Measurements from ENCODE around the gene DUS1L. TPM values are rescaled to one million over a fixed set of nuclear protein-coding genes. Genes with fewer than 3 reads are reported as not detected.

The DUS1L gene
- total and polyA plus RNA-seq, 7 donors: 72.6 to 170 (median 117) TPM

DNA sequence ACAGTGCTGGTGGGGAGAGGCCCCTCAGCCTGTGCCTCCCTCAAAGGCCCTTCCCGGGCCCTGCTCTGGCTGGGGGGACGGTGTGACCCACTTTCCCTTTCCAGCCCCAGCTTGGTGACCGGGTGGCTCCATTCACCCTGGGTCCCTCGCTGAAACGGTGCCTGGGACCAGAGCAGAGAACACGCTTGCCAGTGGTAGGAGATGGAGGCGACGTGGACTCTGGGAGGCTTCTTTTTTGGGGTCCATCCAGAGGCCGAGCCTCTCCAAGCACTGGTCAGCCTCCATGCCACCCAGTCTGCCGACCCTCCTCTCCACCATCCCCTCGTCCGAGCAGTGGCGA, 50.7 kb downstream of the DUS1L start:
- intact Hi-C loops (cut with DNase I): loop anchor here in 1 of 2 donors (5.0 kb wide), 1 partner anchor 38 kb away; the partner anchor contains the start of gene ASPSCR1
- DNase-seq (no peak), ATAC-seq (no peak)
- Histone ChIP-seq H3K9me3 (no peaks in the 10 kb centered on the region), H3K36me3 (ENCODE audit: insufficient read depth in 1 of 2, low read depth in 1 of 2) (peaks cover 0 to 32% of the 10 kb centered on the region in 2 donors), H3K4me1 (peaks cover 23% of the 10 kb centered on the region), H3K27me3 (ENCODE audit: insufficient read depth in 3 of 3, low read length in 2 of 3) (no peaks in the 10 kb centered on the region), H3K4me3 (no peak overlapping the region), H3K27ac (no peak overlapping the region)
- TF ChIP-seq, protein P1, sequence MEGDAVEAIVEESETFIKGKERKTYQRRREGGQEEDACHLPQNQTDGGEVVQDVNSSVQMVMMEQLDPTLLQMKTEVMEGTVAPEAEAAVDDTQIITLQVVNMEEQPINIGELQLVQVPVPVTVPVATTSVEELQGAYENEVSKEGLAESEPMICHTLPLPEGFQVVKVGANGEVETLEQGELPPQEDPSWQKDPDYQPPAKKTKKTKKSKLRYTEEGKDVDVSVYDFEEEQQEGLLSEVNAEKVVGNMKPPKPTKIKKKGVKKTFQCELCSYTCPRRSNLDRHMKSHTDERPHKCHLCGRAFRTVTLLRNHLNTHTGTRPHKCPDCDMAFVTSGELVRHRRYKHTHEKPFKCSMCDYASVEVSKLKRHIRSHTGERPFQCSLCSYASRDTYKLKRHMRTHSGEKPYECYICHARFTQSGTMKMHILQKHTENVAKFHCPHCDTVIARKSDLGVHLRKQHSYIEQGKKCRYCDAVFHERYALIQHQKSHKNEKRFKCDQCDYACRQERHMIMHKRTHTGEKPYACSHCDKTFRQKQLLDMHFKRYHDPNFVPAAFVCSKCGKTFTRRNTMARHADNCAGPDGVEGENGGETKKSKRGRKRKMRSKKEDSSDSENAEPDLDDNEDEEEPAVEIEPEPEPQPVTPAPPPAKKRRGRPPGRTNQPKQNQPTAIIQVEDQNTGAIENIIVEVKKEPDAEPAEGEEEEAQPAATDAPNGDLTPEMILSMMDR (IDR thresholded peaks at IDR 0.05): no peak
- 83 to 86% (median 85%) methylated on average over 13 of the region's 13 CpGs for WGBS, 3 donors

DNA sequence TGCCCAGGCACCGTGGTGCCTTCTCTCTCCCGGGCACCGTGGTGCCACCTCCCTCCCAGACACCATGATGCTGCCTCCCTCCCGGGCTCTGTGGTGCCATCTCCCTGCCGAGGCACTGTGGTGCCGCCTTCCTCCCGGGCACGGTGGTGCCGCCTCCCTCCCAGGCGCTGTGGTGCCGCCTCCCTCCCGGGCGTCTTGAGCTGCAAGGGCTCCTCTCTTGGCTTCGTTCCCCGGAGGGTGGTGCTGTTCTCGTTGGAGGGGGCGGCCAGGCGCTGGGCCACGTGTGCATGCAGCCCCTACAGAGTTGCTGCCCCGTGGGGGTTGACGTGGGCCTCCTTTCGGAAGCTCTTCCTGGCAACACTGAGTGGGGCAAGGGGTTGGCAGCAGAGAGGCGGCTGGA, 51.2 kb downstream of the DUS1L start:
- Histone ChIP-seq H3K36me3 (ENCODE audit: insufficient read depth in 1 of 2, low read depth in 1 of 2) (peaks cover 0 to 35% of the 10 kb centered on the region in 2 donors), H3K27ac (no peak overlapping the region), H3K27me3 (ENCODE audit: insufficient read depth in 3 of 3, low read length in 2 of 3) (no peaks in the 10 kb centered on the region), H3K4me1 (peaks cover 21% of the 10 kb centered on the region), H3K9me3 (no peaks in the 10 kb centered on the region), H3K4me3 (no peak overlapping the region)
- ATAC-seq (no peak), DNase-seq (no peak)
- intact Hi-C loops (cut with DNase I): no loop called here
- TF ChIP-seq, protein P1 (IDR thresholded peaks at IDR 0.05): no peak
- WGBS, 3 donors: 67 to 79% (median 68%) methylated on average over 23 of the region's 23 CpGs

DNA sequence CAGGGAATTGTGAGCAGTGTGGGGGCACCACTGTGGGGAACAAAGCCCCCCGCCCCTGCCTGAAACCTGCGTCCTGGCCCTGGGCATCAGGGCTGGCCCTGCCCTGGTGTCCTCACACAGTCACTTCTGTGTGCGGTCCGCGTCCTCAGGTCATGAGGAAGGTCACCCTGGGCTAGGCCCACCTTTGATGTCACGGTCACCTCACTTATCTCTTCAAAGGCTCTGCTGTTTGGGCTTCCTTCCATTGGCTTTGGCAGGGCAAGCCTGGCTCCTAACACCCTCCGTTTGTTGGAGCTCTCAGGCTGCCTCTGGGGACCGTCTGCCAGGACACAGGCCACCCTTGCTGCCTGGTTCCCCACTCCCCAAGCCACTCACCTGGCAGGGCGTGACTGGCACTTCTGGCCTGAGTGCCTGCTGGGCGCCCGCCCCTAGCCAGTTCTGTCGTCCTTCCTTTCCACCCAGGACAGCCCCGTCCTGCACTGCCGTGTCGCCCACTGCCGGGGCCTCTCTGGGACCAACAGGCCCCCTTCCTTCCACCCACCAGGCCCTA, 51.8 kb downstream of the DUS1L start:
- ATAC-seq (no peak), DNase-seq (no peak)
- Histone ChIP-seq H3K27me3 (ENCODE audit: insufficient read depth in 3 of 3, low read length in 2 of 3) (no peaks in the 10 kb centered on the region), H3K9me3 (no peaks in the 10 kb centered on the region), H3K4me1 (peaks cover 16% of the 10 kb centered on the region), H3K4me3 (no peak overlapping the region), H3K36me3 (ENCODE audit: insufficient read depth in 1 of 2, low read depth in 1 of 2) (peaks cover 0 to 41% of the 10 kb centered on the region in 2 donors), H3K27ac (no peak overlapping the region)
- intact Hi-C loops (cut with DNase I): no loop called here
- TF ChIP-seq, protein P1 (IDR thresholded peaks at IDR 0.05): no peak
- WGBS, 3 donors: 72 to 90% (median 84%) methylated on average over 15 to 16 of the region's 16 CpGs

DNA sequence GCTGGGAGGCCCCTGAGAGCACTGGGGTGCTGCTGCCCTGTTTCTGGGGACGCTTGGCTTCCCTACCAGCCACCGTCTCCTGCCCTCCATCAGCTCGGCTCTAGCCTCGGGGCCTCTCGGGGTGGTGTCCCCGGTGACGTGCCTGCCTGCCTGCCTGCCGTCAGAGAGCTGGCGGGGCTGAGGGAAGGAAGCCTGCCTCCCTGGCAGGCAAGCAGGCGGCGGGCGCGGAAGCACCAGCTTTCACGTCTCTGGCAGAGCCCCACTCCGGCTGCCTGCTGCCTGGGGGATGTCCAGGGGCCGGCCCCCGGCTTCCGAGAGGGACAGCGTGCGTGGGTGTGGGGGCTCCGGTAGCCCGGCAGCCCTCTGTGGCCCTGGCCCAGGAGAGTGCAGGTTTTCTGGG, 52.3 kb downstream of the DUS1L start:
- Histone ChIP-seq H3K27me3 (ENCODE audit: insufficient read depth in 3 of 3, low read length in 2 of 3) (no peaks in the 10 kb centered on the region), H3K4me3 (no peak overlapping the region), H3K36me3 (ENCODE audit: insufficient read depth in 1 of 2, low read depth in 1 of 2) (peaks cover 0 to 41% of the 10 kb centered on the region in 2 donors), H3K4me1 (peaks cover 11% of the 10 kb centered on the region), H3K27ac (no peak overlapping the region), H3K9me3 (no peaks in the 10 kb centered on the region)
- 50 to 85% (median 75%) methylated on average over 20 to 22 of the region's 22 CpGs for WGBS, 3 donors
- ATAC-seq: no peak
- DNase-seq: no peak
- TF ChIP-seq, protein P1 (IDR thresholded peaks at IDR 0.05): no peak
- intact Hi-C loops (cut with DNase I): no loop called here

All from psoas muscle (tissue), 8 donors.